NB4 (cell line): ENCODE measurements around the gene SCIN.

ENCODE experiments used
- DNase-seq: peaks from one replicate; pipeline ENCODE4 v3.0.0; 2010; ENCODE audit warnings: low read depth
- H3K4me3 ChIP-seq: one replicate; pipeline ENCODE4 v1.5.1; 2011; ENCODE audit warnings: mild to moderate bottlenecking, low read depth, low read length, moderate library complexity
- CTCF ChIP-seq: IDR thresholded peaks from one replicate; pipeline ENCODE4 v1.5.1; 2012; ENCODE audit warnings: low read depth, low read length
- MAX ChIP-seq: IDR thresholded peaks from 2 replicates; pipeline ENCODE4 v1.6.1; 2011; ENCODE audit warnings: low read depth, low read length
- MYC ChIP-seq: IDR thresholded peaks from 2 replicates; pipeline ENCODE4 v1.6.1; 2011; ENCODE audit warnings: low read depth, low read length
- POLR2A ChIP-seq: IDR thresholded peaks from 2 replicates; pipeline ENCODE4 v1.6.1; 2011; ENCODE audit warnings: mild to moderate bottlenecking; ENCODE audit not compliant: insufficient read length; ENCODE audit errors: extremely low read depth

Gene SCIN

GRCh38 chr7:12539681-12540080, 30.8 kb upstream of the SCIN start:
- H3K4me3 ChIP-seq: no peak overlapping the region
- no peak for TF ChIP-seq POLR2A
- DNase-seq: no peak

GRCh38 chr7:12540850-12541249, 29.7 kb upstream of the SCIN start:
- DNase-seq: no peak
- no peak overlapping the region for H3K4me3 ChIP-seq
- no peak for TF ChIP-seq POLR2A
- no peak for TF ChIP-seq MYC
- no peak for TF ChIP-seq MAX
- TF ChIP-seq CTCF: no peak

- no peak for TF ChIP-seq MAX
- TF ChIP-seq MYC: no peak
- TF ChIP-seq CTCF: no peak
- no peak for TF ChIP-seq POLR2A
- H3K4me3 ChIP-seq: no peak overlapping the region
- DNase-seq: no peak
Observed at GRCh38 chr7:12543586-12543985, 26.9 kb upstream of the SCIN start.

GRCh38 chr7:12549106-12549505, 21.4 kb upstream of the SCIN start:
- TF ChIP-seq MYC (0 out of 2 replicates have a peak, but pooled peaks have one; percentile 24), CTCF (no peak), POLR2A (no peak), MAX (0 out of 2 replicates have a peak, but pooled peaks have one; percentile 28)
- H3K4me3 ChIP-seq: no peak overlapping the region
- DNase-seq: peak; percentile 56

- TF ChIP-seq POLR2A (no peak), MYC (no peak), MAX (no peak), CTCF (no peak)
- DNase-seq: no peak
- H3K4me3 ChIP-seq: no peak overlapping the region
Observed at GRCh38 chr7:12550956-12551355, 19.6 kb upstream of the SCIN start.

GRCh38 chr7:12552876-12553275, 17.6 kb upstream of the SCIN start:
- DNase-seq: peak; percentile 15
- no peak overlapping the region for H3K4me3 ChIP-seq
- TF ChIP-seq POLR2A: no peak
- no peak for TF ChIP-seq MYC
- no peak for TF ChIP-seq CTCF
- TF ChIP-seq MAX: no peak

- no peak overlapping the region for H3K4me3 ChIP-seq
- DNase-seq: peak; percentile 66
- TF ChIP-seq MAX (no peak), CTCF (no peak), POLR2A (no peak), MYC (no peak)
Observed at GRCh38 chr7:12553416-12553815, 17.1 kb upstream of the SCIN start.
